MCF 10A (cell line): Measurements from ENCODE around the gene IGFBP6. TPM values are rescaled to one million over a fixed set of nuclear protein-coding genes. Genes with fewer than 3 reads are reported as not detected.

Experiments
- BruUV-seq: library from RNA; stranded (reverse); fragments of 400-500 nt; replicated peaks from 2 replicates; lab custom pipeline; 2021; lab: Mats Ljungman, UMichigan
- CTCF ChIA-PET: fragments of 300-600 bp; sonication (Branson Sonifier 250); formaldehyde crosslinking; extraction: SDS; loops from one replicate; lab custom pipeline; 2021; ENCODE audit warnings: antibody characterized with exemption, inconsistent platforms; lab: Yijun Ruan, JAX
- POLR2A ChIA-PET: fragments of 300-600, 350-650 bp; sonication (Branson Sonifier 250); formaldehyde crosslinking; extraction: SDS; loops from one replicate; lab custom pipeline; 2020; ENCODE audit warnings: antibody characterized with exemption, inconsistent platforms; lab: Yijun Ruan, JAX
- DNase-seq: peaks from one replicate; pipeline ENCODE4 v3.0.0-alpha.2; 2018; ENCODE audit not compliant: unreplicated experiment
- H3K27ac Mint-ChIP-seq: one replicate; pipeline ENCODE4 v1.8.0; 2022; ENCODE audit warnings: mild to moderate bottlenecking, low read depth, mixed read lengths; ENCODE audit not compliant: unreplicated experiment
- H3K27me3 Mint-ChIP-seq: one replicate; pipeline ENCODE4 v1.8.0; 2022; ENCODE audit warnings: mixed read lengths; ENCODE audit not compliant: insufficient read depth, unreplicated experiment
- H3K36me3 Mint-ChIP-seq: one replicate; pipeline ENCODE4 v1.8.0; 2022; ENCODE audit warnings: mild to moderate bottlenecking, moderate library complexity, mixed read lengths; ENCODE audit not compliant: insufficient read depth, unreplicated experiment
- H3K4me1 Mint-ChIP-seq: one replicate; pipeline ENCODE4 v1.8.0; 2022; ENCODE audit warnings: mixed read lengths; ENCODE audit not compliant: insufficient read depth, unreplicated experiment
- H3K4me3 Mint-ChIP-seq: one replicate; pipeline ENCODE4 v1.8.0; 2022; ENCODE audit warnings: mild to moderate bottlenecking, moderate library complexity, mixed read lengths; ENCODE audit not compliant: unreplicated experiment
- H3K9me3 Mint-ChIP-seq: one replicate; pipeline ENCODE4 v1.8.0; 2022; ENCODE audit warnings: mixed read lengths; ENCODE audit not compliant: unreplicated experiment
- intact Hi-C: fragments of 100-400 bp; cut with micrococcal nuclease; formaldehyde crosslinking; loops from 2 replicates; pipeline ENCODE4 v1.14.1; 2022
- total RNA-seq: library from RNA; stranded (reverse); gene quantifications from 2 replicates; pipeline ENCODE4 v1.2.3, GENCODE V29; 2022
- TF ChIP-seq, protein P1 (sequence below): fragments of 200-600 bp; IDR thresholded peaks from one replicate; pipeline ENCODE4 v1.8.0; 2022; ENCODE audit warnings: antibody characterized with exemption, mild to moderate bottlenecking; ENCODE audit not compliant: unreplicated experiment

Gene IGFBP6
- total RNA-seq, 1 experiment from 2014 or later = 6.4 TPM

DNA sequence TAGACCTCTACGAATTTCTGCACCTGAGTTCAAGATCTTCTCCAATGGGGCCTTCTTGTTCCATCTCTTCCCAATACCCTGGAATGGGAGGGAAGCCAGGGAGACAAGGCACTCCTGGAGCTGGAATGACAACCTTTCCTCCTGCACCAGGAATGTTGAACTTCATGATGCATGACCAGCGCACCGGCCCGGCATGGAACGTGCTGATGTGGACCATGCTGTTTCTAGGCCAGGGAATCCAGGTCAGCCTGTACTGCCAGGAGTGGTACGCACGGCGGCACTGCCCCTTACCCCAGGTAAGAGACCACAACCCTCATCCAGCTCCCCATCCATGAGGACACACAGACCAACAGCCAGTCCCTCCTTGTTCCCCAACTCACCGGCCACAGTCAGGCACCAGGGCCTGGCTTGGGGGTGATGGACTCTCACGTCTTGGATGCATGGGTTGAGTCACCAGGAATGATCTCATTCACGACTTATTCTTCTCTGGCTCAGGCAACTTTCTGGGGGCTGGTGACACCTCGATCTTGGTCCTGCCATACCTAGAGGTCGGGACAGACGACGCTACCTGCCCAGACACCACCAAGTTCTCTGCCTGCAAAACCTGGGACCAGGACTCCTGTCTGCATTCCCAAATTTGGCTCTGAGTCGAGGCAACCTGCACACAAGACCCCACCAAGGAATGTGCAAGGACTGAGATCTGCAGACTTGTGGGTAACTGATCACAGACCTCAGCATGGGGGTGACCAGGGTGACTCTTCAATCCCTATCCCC lies 26.3 kb downstream of the IGFBP6 start:
- CTCF ChIA-PET = no interaction called here

DNA sequence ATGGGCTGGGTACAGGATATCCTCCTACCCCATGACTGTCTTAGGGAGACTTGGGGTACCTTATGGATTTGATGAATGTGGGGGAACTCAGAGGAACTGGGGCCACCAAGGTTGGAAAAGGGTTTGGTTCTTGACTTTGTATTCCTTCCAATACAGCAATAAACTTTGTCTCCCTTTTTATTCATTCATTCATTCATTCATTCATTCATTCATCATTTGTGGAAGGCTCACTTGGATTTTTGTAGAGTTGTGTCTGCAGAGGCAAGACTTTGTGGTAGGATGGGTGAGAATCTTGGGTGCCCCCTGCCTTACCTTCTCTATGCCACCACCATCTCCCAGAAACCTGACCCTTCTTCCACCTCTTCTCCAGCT lies 26.9 kb downstream of the IGFBP6 start:
- intact Hi-C loops = no loop called here
- H3K4me3 Mint-ChIP-seq = no peak overlapping the region
- DNase-seq = no peak
- BruUV-seq = no TSS peak
- H3K27me3 Mint-ChIP-seq = peaks cover 27% of the 10 kb centered on the region
- TF ChIP-seq, protein P1, sequence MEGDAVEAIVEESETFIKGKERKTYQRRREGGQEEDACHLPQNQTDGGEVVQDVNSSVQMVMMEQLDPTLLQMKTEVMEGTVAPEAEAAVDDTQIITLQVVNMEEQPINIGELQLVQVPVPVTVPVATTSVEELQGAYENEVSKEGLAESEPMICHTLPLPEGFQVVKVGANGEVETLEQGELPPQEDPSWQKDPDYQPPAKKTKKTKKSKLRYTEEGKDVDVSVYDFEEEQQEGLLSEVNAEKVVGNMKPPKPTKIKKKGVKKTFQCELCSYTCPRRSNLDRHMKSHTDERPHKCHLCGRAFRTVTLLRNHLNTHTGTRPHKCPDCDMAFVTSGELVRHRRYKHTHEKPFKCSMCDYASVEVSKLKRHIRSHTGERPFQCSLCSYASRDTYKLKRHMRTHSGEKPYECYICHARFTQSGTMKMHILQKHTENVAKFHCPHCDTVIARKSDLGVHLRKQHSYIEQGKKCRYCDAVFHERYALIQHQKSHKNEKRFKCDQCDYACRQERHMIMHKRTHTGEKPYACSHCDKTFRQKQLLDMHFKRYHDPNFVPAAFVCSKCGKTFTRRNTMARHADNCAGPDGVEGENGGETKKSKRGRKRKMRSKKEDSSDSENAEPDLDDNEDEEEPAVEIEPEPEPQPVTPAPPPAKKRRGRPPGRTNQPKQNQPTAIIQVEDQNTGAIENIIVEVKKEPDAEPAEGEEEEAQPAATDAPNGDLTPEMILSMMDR = no peak
- POLR2A ChIA-PET = no interaction called here
- CTCF ChIA-PET = no interaction called here
- no peaks in the 10 kb centered on the region for H3K36me3 Mint-ChIP-seq
- H3K4me1 Mint-ChIP-seq = no peaks in the 10 kb centered on the region
- no peaks in the 10 kb centered on the region for H3K9me3 Mint-ChIP-seq
- no peak overlapping the region for H3K27ac Mint-ChIP-seq

More for the DNA sequence above, 26.3 kb downstream of the IGFBP6 start:
- no peaks in the 10 kb centered on the region for H3K4me1 Mint-ChIP-seq
- no peak overlapping the region for H3K27ac Mint-ChIP-seq
- H3K9me3 Mint-ChIP-seq = no peaks in the 10 kb centered on the region
- TF ChIP-seq, protein P1 = no peak
- no peak overlapping the region for H3K4me3 Mint-ChIP-seq
- POLR2A ChIA-PET = no interaction called here
- peaks cover 21% of the 10 kb centered on the region for H3K27me3 Mint-ChIP-seq
- intact Hi-C loops = no loop called here
- BruUV-seq = no TSS peak
- DNase-seq = no peak
- no peaks in the 10 kb centered on the region for H3K36me3 Mint-ChIP-seq

DNA sequence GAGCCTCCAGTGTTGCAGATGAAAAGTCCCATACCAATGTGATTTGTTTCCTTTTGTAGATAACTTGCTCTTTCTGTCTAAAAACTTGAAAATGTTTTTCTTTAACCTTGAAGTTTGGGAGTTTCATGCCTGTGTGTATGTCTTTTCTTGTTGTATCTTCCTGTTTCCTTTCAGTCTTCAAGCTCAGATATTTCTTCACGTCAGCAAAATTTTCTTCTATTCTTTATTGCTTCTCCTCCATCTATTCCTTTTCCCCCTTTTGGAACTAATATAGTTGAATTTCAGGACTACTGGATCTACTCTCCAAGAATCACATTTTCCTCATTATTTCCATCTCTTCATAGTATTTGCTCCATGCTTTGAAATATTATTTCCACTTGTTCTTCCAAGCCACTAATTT lies 29.7 kb downstream of the IGFBP6 start:
- H3K27ac Mint-ChIP-seq = no peak overlapping the region
- intact Hi-C loops = no loop called here
- no TSS peak for BruUV-seq
- no peak overlapping the region for H3K4me3 Mint-ChIP-seq
- ChIA-PET CTCF (no interaction called here), POLR2A (no interaction called here)
- TF ChIP-seq, protein P1 = no peak
- H3K4me1 Mint-ChIP-seq = no peaks in the 10 kb centered on the region
- H3K36me3 Mint-ChIP-seq = no peaks in the 10 kb centered on the region
- H3K27me3 Mint-ChIP-seq = peaks cover 38% of the 10 kb centered on the region
- H3K9me3 Mint-ChIP-seq = no peaks in the 10 kb centered on the region
- no peak for DNase-seq

DNA sequence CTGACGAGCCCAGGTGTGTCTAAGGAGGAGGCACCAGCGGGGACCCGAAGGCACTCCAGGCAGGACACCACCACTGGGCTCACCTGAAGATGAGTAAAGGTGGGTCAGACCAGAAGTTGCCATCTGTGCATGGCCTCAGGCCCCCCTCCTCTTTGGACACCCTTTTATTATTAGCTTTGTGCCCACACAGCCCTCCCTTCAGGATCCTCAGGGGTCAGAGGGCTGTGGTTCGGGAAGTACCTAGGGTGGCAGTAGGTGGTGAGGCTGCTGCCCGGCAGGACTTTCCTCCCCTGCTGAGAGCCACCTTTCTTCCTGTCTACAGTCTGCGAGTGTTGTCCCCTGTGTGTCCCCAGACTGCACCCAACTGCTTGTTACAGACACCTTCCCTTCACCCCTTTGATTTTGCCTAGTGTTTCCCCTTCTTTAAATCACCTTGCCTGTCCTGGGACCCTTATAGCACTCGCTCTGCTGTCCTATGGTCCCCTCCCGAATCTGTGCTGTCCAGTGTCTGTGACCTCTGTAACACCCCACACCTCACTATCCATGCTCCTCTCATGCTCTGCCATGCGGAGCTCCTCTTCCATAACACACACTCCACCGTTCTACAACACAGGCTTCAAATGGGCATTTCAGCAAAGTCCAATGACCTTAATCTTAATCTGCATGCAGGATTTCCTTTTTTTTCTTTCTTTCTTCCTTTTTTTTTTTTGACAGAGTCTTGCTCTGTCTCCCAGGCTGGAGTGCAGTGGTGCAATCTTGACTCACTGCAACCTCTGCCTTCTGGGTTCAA lies 31.5 kb downstream of the IGFBP6 start:
- Mint-ChIP-seq H3K27ac (no peak overlapping the region), H3K27me3 (peaks cover 38% of the 10 kb centered on the region), H3K9me3 (no peaks in the 10 kb centered on the region), H3K4me1 (no peaks in the 10 kb centered on the region), H3K36me3 (no peaks in the 10 kb centered on the region), H3K4me3 (no peak overlapping the region)
- POLR2A ChIA-PET = interaction anchor here (0.6 kb wide), 1 partner anchor 14 kb away, joined by 4 read pairs; no protein-coding TSS in a partner anchor
- no TSS peak for BruUV-seq
- CTCF ChIA-PET = interaction anchor here (0.6 to 0.7 kb wide), 2 partner anchors 49 to 62 kb away, joined by 3 to 4 read pairs; partner anchors contain the start of gene SPRYD3
- TF ChIP-seq, protein P1 = no peak
- DNase-seq = no peak
- intact Hi-C loops = no loop called here
